WTC11 (cell line): Measurements from ENCODE around the gene R3HDM4. TPM values are rescaled to one million over a fixed set of nuclear protein-coding genes. Genes with fewer than 3 reads are reported as not detected.

Experiments used
- ATAC-seq: fragments of 200-7000 bp; cut with Tn5 transposase; 2 replicates; pipeline ENCODE4 v1.10.0; 2021; ENCODE audit warnings: mild to moderate bottlenecking, moderate library complexity
- CTCF ChIA-PET: fragments of 300-600 bp; sonication (Branson Sonifier 250); formaldehyde crosslinking; loops from one replicate; lab custom pipeline; 2021; ENCODE audit warnings: antibody characterized with exemption; lab: Charles Lee
- POLR2A ChIA-PET: fragments of 350-600 bp; sonication (Branson Sonifier 250); formaldehyde crosslinking; loops from one replicate; lab custom pipeline; 2021; ENCODE audit warnings: antibody characterized with exemption; lab: Charles Lee
- DNase-seq: peaks from one replicate; pipeline ENCODE4 v3.0.0; 2021; ENCODE audit warnings: low spot score
- H3K27ac Mint-ChIP-seq: 2 replicates; pipeline ENCODE4 v1.8.0; 2021; ENCODE audit warnings: mixed read lengths
- H3K27me3 Mint-ChIP-seq: 2 replicates; pipeline ENCODE4 v1.8.0; 2021; ENCODE audit warnings: low read depth, mild to moderate bottlenecking, moderate library complexity, mixed read lengths
- H3K36me3 Mint-ChIP-seq: 2 replicates; pipeline ENCODE4 v1.8.0; 2021; ENCODE audit warnings: mixed read lengths
- H3K4me1 Mint-ChIP-seq: 2 replicates; pipeline ENCODE4 v1.8.0; 2022; ENCODE audit warnings: mixed read lengths
- H3K4me3 Mint-ChIP-seq: 2 replicates; pipeline ENCODE4 v1.8.0; 2021; ENCODE audit warnings: mild to moderate bottlenecking, moderate library complexity, mixed read lengths
- H3K9me3 Mint-ChIP-seq: 2 replicates; pipeline ENCODE4 v1.8.0; 2021; ENCODE audit warnings: mixed read lengths
- ESRRA ChIP-seq: sonication (generic); formaldehyde crosslinking; IDR thresholded peaks from 2 replicates; pipeline ENCODE4 v1.8.1; 2022; ENCODE audit warnings: mild to moderate bottlenecking, missing genetic modification reagents, borderline replicate concordance
- FOXJ3 ChIP-seq: sonication (generic); formaldehyde crosslinking; IDR thresholded peaks from 2 replicates; pipeline ENCODE4 v1.9.0; 2021; ENCODE audit warnings: missing genetic modification reagents, mild to moderate bottlenecking, borderline replicate concordance
- FOXP4 ChIP-seq: sonication (generic); formaldehyde crosslinking; IDR thresholded peaks from 2 replicates; pipeline ENCODE4 v1.8.0; 2022; ENCODE audit warnings: mild to moderate bottlenecking, missing genetic modification reagents
- MLX ChIP-seq: sonication (generic); formaldehyde crosslinking; IDR thresholded peaks from 2 replicates; pipeline ENCODE4 v1.8.1; 2023; ENCODE audit warnings: mild to moderate bottlenecking, missing genetic modification reagents, moderate library complexity
- MXD4 ChIP-seq: fragments of 250-450 bp; sonication (Bioruptor Pico); IDR thresholded peaks from 2 replicates; pipeline ENCODE4 v1.8.0; 2021; ENCODE audit warnings: mild to moderate bottlenecking, moderate library complexity, borderline replicate concordance
- NFE2L1 ChIP-seq: sonication (generic); formaldehyde crosslinking; IDR thresholded peaks from 2 replicates; pipeline ENCODE4 v1.8.1; 2023; ENCODE audit warnings: missing genetic modification reagents
- NR3C1 ChIP-seq: sonication (generic); formaldehyde crosslinking; conservative IDR thresholded peaks from 2 replicates; pipeline ENCODE4 v1.8.1; 2023; ENCODE audit warnings: low read depth, mild to moderate bottlenecking, missing genetic modification reagents
- SOX15 ChIP-seq: fragments of 250-450 bp; sonication (Bioruptor Pico); IDR thresholded peaks from 2 replicates; pipeline ENCODE4 v1.9.0; 2021; ENCODE audit warnings: mild to moderate bottlenecking
- SP1 ChIP-seq: sonication (generic); formaldehyde crosslinking; conservative IDR thresholded peaks from 2 replicates; pipeline ENCODE4 v1.8.1; 2022; ENCODE audit warnings: missing genetic modification reagents
- USF2 ChIP-seq: sonication (generic); formaldehyde crosslinking; IDR thresholded peaks from 2 replicates; pipeline ENCODE4 v1.8.1; 2023; ENCODE audit warnings: mild to moderate bottlenecking, missing genetic modification reagents, moderate library complexity
- ZNF232 ChIP-seq: sonication (generic); formaldehyde crosslinking; IDR thresholded peaks from 2 replicates; pipeline ENCODE4 v1.8.0; 2022; ENCODE audit warnings: mild to moderate bottlenecking, missing genetic modification reagents
- total RNA-seq: library from RNA; stranded (reverse); gene quantifications from 3 replicates; pipeline ENCODE4 v1.2.3, GENCODE V29; 2021
- TF ChIP-seq, protein P1 (sequence below): fragments of 250-450 bp; sonication (Bioruptor Pico); IDR thresholded peaks from 2 replicates; pipeline ENCODE4 v2.1.2; 2022; ENCODE audit warnings: mild to moderate bottlenecking, moderate library complexity
- TF ChIP-seq, protein P2 (sequence below): fragments of 250-450 bp; sonication (Bioruptor Pico); IDR thresholded peaks from 2 replicates; pipeline ENCODE4 v1.9.0; 2021; ENCODE audit warnings: mild to moderate bottlenecking, borderline replicate concordance
- TF ChIP-seq, protein P3 (sequence below): sonication (generic); formaldehyde crosslinking; IDR thresholded peaks from 2 replicates; pipeline ENCODE4 v1.8.1; 2022; ENCODE audit warnings: missing genetic modification reagents, borderline replicate concordance
- TF ChIP-seq, protein P4 (sequence below): fragments of 250-450 bp; sonication (Bioruptor Pico); conservative IDR thresholded peaks from 2 replicates; pipeline ENCODE4 v1.9.0; 2021; ENCODE audit warnings: mild to moderate bottlenecking

Gene R3HDM4
- total RNA-seq, 1 experiment from 2014 or later, result 99.5 TPM

DNA sequence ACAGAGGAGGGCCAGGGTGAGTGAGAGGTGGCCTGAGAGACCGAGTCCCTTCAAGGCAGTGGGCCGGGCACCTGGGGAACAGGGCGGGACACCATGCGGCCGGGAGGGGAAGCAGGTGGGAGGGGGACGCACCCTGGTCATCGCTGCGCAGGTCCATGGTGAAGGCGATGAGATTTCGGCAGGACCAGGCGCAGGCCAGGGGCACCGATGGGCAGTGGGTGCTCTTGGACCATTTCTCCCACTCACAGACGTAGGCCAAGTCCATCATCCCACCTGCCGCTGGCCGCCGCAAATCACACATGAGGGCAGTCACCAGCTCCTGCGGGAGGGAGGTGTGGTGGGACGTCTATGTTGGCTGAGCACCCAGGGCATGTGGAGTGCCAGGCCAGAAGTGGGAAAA, 22.2 kb downstream of the R3HDM4 start:
- DNase-seq (no peak), ATAC-seq (no peak)
- H3K4me1 Mint-ChIP-seq, result no peaks in the 10 kb centered on the region
- peaks cover 3% of the 10 kb centered on the region; the same call in 1 of the 2 replicates for H3K27me3 Mint-ChIP-seq
- H3K27ac Mint-ChIP-seq, result peak overlapping the region; percentile 76; the same call in 1 of the 2 replicates
- no peaks in the 10 kb centered on the region; the same call in 1 of the 2 replicates for H3K36me3 Mint-ChIP-seq
- TF ChIP-seq MLX (no peak), NFE2L1 (no peak), MXD4 (CRISPR knock-in tag) (no peak), SP1 (CRISPR knock-in tag) (no peak), FOXJ3 (CRISPR knock-in tag) (no peak), ZNF232 (CRISPR knock-in tag) (no peak), ESRRA (CRISPR knock-in tag) (no peak)
- TF ChIP-seq, protein P1, sequence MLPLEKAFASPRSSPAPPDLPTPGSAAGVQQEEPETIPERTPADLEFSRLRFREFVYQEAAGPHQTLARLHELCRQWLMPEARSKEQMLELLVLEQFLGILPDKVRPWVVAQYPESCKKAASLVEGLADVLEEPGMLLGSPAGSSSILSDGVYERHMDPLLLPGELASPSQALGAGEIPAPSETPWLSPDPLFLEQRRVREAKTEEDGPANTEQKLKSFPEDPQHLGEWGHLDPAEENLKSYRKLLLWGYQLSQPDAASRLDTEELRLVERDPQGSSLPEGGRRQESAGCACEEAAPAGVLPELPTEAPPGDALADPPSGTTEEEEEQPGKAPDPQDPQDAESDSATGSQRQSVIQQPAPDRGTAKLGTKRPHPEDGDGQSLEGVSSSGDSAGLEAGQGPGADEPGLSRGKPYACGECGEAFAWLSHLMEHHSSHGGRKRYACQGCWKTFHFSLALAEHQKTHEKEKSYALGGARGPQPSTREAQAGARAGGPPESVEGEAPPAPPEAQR, result no peak
- CTCF ChIA-PET, result no interaction called here
- POLR2A ChIA-PET, result no interaction called here
- H3K4me3 Mint-ChIP-seq, result peak overlapping the region; percentile 49
- H3K9me3 Mint-ChIP-seq, result no peaks in the 10 kb centered on the region

- Mint-ChIP-seq H3K9me3 (no peaks in the 10 kb centered on the region), H3K27ac (no peak overlapping the region), H3K36me3 (no peaks in the 10 kb centered on the region; the same call in 1 of the 2 replicates), H3K4me1 (no peaks in the 10 kb centered on the region), H3K4me3 (no peak overlapping the region), H3K27me3 (peaks cover 3% of the 10 kb centered on the region; the same call in 1 of the 2 replicates)
- ATAC-seq (no peak), DNase-seq (no peak)
- CTCF ChIA-PET, result no interaction called here
- POLR2A ChIA-PET, result no interaction called here
- TF ChIP-seq, protein P2, sequence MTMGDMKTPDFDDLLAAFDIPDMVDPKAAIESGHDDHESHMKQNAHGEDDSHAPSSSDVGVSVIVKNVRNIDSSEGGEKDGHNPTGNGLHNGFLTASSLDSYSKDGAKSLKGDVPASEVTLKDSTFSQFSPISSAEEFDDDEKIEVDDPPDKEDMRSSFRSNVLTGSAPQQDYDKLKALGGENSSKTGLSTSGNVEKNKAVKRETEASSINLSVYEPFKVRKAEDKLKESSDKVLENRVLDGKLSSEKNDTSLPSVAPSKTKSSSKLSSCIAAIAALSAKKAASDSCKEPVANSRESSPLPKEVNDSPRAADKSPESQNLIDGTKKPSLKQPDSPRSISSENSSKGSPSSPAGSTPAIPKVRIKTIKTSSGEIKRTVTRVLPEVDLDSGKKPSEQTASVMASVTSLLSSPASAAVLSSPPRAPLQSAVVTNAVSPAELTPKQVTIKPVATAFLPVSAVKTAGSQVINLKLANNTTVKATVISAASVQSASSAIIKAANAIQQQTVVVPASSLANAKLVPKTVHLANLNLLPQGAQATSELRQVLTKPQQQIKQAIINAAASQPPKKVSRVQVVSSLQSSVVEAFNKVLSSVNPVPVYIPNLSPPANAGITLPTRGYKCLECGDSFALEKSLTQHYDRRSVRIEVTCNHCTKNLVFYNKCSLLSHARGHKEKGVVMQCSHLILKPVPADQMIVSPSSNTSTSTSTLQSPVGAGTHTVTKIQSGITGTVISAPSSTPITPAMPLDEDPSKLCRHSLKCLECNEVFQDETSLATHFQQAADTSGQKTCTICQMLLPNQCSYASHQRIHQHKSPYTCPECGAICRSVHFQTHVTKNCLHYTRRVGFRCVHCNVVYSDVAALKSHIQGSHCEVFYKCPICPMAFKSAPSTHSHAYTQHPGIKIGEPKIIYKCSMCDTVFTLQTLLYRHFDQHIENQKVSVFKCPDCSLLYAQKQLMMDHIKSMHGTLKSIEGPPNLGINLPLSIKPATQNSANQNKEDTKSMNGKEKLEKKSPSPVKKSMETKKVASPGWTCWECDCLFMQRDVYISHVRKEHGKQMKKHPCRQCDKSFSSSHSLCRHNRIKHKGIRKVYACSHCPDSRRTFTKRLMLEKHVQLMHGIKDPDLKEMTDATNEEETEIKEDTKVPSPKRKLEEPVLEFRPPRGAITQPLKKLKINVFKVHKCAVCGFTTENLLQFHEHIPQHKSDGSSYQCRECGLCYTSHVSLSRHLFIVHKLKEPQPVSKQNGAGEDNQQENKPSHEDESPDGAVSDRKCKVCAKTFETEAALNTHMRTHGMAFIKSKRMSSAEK, result no peak
- no peak for TF ChIP-seq SOX15
- TF ChIP-seq MLX, result no peak
- TF ChIP-seq, protein P3, sequence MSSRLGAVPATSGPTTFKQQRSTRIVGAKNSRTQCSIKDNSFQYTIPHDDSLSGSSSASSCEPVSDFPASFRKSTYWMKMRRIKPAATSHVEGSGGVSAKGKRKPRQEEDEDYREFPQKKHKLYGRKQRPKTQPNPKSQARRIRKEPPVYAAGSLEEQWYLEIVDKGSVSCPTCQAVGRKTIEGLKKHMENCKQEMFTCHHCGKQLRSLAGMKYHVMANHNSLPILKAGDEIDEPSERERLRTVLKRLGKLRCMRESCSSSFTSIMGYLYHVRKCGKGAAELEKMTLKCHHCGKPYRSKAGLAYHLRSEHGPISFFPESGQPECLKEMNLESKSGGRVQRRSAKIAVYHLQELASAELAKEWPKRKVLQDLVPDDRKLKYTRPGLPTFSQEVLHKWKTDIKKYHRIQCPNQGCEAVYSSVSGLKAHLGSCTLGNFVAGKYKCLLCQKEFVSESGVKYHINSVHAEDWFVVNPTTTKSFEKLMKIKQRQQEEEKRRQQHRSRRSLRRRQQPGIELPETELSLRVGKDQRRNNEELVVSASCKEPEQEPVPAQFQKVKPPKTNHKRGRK (CRISPR knock-in tag), result no peak
- TF ChIP-seq, protein P4, sequence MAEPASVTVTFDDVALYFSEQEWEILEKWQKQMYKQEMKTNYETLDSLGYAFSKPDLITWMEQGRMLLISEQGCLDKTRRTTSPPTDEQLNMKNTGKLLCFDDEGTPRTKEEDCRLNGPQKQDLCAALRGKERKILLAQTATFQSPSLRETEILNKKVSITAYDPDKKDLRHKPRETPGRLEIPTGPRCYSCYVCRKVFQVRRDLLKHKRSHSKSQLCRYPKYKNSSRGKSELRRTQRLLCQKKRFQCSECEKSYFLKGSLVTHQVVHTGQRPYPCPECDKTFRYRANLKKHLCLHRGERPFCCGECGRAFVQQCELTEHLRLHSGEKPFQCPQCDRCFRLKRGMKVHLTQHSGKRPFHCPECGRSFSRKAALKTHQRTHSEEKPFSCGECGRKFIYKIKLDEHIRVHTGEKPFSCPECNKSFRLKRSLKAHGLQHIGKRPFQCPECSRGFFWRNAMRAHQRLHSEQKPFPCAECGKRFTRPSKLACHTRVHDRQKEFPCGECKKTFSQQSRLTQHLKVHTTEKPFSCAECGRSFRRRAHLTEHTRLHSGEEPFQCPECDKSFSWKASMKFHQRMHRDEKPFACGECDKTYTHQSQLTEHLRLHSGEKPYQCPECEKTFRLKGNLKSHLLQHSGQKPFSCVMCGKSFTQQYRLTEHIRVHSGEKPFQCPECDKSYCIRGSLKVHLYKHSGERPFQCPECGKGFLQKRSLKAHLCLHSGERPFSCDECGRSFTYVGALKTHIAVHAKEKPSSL, result no peak
- TF ChIP-seq NR3C1, result no peak
- no peak for TF ChIP-seq USF2 (CRISPR knock-in tag)
- no peak for TF ChIP-seq FOXP4 (CRISPR knock-in tag)
Observed at GRCh38 chr19:889662-890295, 23.2 kb downstream of the R3HDM4 start.
